Measurements from ENCODE around the gene AP4B1.
"Not testable (repeated sequence)": the region's sequence is repeated elsewhere in the genome, so short reads cannot be mapped to it uniquely, and the experiment has no call there.

The AP4B1 gene

GRCh38 chr1:113950908-113951307 lies 46.3 kb upstream of the AP4B1 start (continued):
- no peak for TF ChIP-seq TSHZ2 (CRISPR knock-in tag; IDR thresholded peaks at IDR 0.05)
- no peak for TF ChIP-seq ARNTL (CRISPR knock-in tag; IDR thresholded peaks at IDR 0.05; ENCODE audit: borderline replicate concordance, low read depth)
- TF ChIP-seq ZNF8 (CRISPR knock-in tag; IDR thresholded peaks at IDR 0.05), result no peak
- TF ChIP-seq ISL1 (CRISPR knock-in tag; IDR thresholded peaks at IDR 0.05), result no peak

GRCh38 chr1:113949007-113949406 lies 44.4 kb upstream of the AP4B1 start:
- TF ChIP-seq ESRRG (CRISPR knock-in tag; IDR thresholded peaks at IDR 0.05), result no peak
- TF ChIP-seq ARNTL (CRISPR knock-in tag; IDR thresholded peaks at IDR 0.05; ENCODE audit: borderline replicate concordance, low read depth), result no peak
- ATAC-seq, result no peak

DNA sequence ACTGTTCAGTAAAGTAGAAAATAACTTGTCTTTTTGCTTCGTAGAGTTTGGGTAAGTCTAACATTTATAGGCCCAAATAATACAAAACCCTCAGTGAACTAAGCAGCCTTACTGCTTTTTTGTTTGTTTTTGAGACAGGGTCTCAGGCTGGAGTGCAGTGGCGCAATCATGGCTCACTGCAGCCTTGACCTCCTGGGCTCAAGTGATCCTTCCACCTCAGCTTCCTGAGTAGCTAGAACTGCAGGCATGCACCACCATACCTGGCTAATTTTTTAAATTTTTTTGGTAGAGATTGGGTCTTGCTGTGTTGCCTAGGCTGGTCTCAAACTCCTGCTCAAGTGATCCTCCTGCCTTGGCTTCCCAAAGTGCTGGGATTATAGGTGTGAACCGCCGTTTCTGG lies 43.6 kb upstream of the AP4B1 start:
- ATAC-seq, result not testable (repeated sequence)

GRCh38 chr1:113947388-113948107 lies 42.9 kb upstream of the AP4B1 start:
- TF ChIP-seq CSRNP3 (CRISPR knock-in tag; IDR thresholded peaks at IDR 0.05) (no peak), ISL1 (CRISPR knock-in tag; IDR thresholded peaks at IDR 0.05) (peak; percentile 6; the same call in 1 of the 2 replicates)
- peak; percentile 33 for ATAC-seq

DNA sequence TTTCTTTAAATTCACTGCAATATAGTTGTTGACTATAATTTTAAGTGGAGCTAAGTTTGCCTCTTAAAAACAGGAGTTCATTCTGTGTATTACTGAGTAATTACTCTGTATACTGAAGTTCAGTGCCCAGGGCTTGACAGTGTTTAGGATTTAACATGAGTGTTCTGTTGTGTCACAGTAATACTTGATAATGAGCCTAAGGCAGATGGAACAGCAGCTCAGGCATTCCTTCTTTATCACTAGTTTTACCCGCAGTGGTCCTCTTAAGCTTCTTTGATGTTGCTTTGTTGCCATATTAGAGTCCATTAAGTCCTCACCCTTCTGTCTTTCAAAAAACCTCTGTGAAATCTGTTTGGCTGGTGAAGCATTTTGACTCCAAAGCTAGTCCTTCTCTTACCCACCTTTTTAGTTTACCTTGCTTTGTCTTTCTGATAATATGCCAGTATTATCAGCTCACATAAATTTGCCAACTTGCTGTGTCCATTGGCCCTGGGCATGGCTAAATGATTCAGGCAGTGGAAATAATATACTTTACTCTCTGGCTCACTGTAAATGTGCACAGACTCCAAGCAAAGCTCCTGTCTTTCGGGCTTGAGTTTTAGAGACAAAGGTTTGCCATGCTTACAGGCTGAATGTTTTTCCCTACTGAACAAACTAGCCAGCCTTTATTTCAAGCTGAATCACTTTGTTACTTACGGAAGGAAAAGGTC lies 42.2 kb upstream of the AP4B1 start:
- TF ChIP-seq CSRNP3 (CRISPR knock-in tag; IDR thresholded peaks at IDR 0.05) (no peak), GLIS3 (CRISPR knock-in tag; IDR thresholded peaks at IDR 0.05) (no peak), ZNF70 (CRISPR knock-in tag; IDR thresholded peaks at IDR 0.05) (no peak), TSHZ2 (CRISPR knock-in tag; IDR thresholded peaks at IDR 0.05) (no peak), ZFP30 (CRISPR knock-in tag; IDR thresholded peaks at IDR 0.05) (no peak), CREB5 (CRISPR knock-in tag; IDR thresholded peaks at IDR 0.05; ENCODE audit: low read depth) (no peak), ISL1 (CRISPR knock-in tag; IDR thresholded peaks at IDR 0.05) (no peak), ZNF8 (CRISPR knock-in tag; IDR thresholded peaks at IDR 0.05) (no peak), ZNF565 (CRISPR knock-in tag; conservative IDR thresholded peaks at IDR 0.05; ENCODE audit: low read depth) (no peak), TCF4 (CRISPR knock-in tag; IDR thresholded peaks at IDR 0.05; ENCODE audit: borderline replicate concordance) (no peak), ZFP3 (CRISPR knock-in tag; IDR thresholded peaks at IDR 0.05) (no peak), BACH2 (CRISPR knock-in tag; IDR thresholded peaks at IDR 0.05; ENCODE audit: borderline replicate concordance) (no peak), PPARA (CRISPR knock-in tag; IDR thresholded peaks at IDR 0.05; ENCODE audit: borderline replicate concordance) (no peak), RARB (CRISPR knock-in tag; IDR thresholded peaks at IDR 0.05) (no peak), ARNTL (CRISPR knock-in tag; IDR thresholded peaks at IDR 0.05; ENCODE audit: borderline replicate concordance, low read depth) (no peak), ESRRG (CRISPR knock-in tag; IDR thresholded peaks at IDR 0.05) (no peak), CSDC2 (CRISPR knock-in tag; IDR thresholded peaks at IDR 0.05) (no peak), SNAI2 (CRISPR knock-in tag; IDR thresholded peaks at IDR 0.05) (no peak), OSR1 (CRISPR knock-in tag; IDR thresholded peaks at IDR 0.05) (no peak)
- TF ChIP-seq, protein P1, sequence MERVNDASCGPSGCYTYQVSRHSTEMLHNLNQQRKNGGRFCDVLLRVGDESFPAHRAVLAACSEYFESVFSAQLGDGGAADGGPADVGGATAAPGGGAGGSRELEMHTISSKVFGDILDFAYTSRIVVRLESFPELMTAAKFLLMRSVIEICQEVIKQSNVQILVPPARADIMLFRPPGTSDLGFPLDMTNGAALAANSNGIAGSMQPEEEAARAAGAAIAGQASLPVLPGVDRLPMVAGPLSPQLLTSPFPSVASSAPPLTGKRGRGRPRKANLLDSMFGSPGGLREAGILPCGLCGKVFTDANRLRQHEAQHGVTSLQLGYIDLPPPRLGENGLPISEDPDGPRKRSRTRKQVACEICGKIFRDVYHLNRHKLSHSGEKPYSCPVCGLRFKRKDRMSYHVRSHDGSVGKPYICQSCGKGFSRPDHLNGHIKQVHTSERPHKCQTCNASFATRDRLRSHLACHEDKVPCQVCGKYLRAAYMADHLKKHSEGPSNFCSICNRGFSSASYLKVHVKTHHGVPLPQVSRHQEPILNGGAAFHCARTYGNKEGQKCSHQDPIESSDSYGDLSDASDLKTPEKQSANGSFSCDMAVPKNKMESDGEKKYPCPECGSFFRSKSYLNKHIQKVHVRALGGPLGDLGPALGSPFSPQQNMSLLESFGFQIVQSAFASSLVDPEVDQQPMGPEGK (CRISPR knock-in tag; IDR thresholded peaks at IDR 0.05; ENCODE audit: borderline replicate concordance), result no peak
- ATAC-seq, result peak; percentile 71

All from SK-N-SH treated with all-trans-retinoic acid at 6 μM for 48 hours (cell line).